ENCODE data around the gene LILRB5.

GRCh38 chr19:54201172-54201701, 55.8 kb downstream of the LILRB5 start:
- TF ChIP-seq CTCF (IDR thresholded peaks at IDR 0.05; ENCODE audit: control extremely low read depth in 1 of 3, insufficient read depth in 1 of 3, low read depth in 1 of 3, low read length in 3 of 3) (no peak), MAX (IDR thresholded peaks at IDR 0.05) (no peak)

Data from H1 (cell line).